ENCODE results near the gene EEF1AKMT3. TPM values are rescaled to one million over a fixed set of nuclear protein-coding genes. Genes with fewer than 3 reads are reported as not detected.

The EEF1AKMT3 gene
- total and polyA plus RNA-seq, 3 donors from 2014 or later, result 5.5 to 8.7 (median 8.4) TPM

GRCh38 chr12:57822392-57823130 is 50.1 kb downstream of the EEF1AKMT3 start:
- 80 to 82% methylated on average over 10 of the region's 10 CpGs for WGBS, 2 donors
- H3K27me3 ChIP-seq, result no peaks in the 10 kb centered on the region
- peaks cover 3% of the 10 kb centered on the region for H3K4me1 ChIP-seq
- no peaks in the 10 kb centered on the region for H3K36me3 ChIP-seq (ENCODE audit: low read depth, missing control alignments)
- no peaks in the 10 kb centered on the region for H3K9me3 ChIP-seq
- no peak overlapping the region for H3K4me3 ChIP-seq
- no peak for DNase-seq
- intact Hi-C loops (cut with DNase I; ENCODE audit: low total_unique reads), result no loop called here
- TF ChIP-seq POLR2A (IDR thresholded peaks at IDR 0.05), result no peak
- TF ChIP-seq CTCF (IDR thresholded peaks at IDR 0.05), result no peak
- no peak overlapping the region for H3K27ac ChIP-seq

GRCh38 chr12:57823131-57823907 is 50.9 kb downstream of the EEF1AKMT3 start:
- no peaks in the 10 kb centered on the region for H3K27me3 ChIP-seq
- no peak overlapping the region for H3K27ac ChIP-seq
- no peaks in the 10 kb centered on the region for H3K36me3 ChIP-seq (ENCODE audit: low read depth, missing control alignments)
- H3K4me3 ChIP-seq, result no peak overlapping the region
- no peak for DNase-seq
- H3K4me1 ChIP-seq, result no peaks in the 10 kb centered on the region
- intact Hi-C loops (cut with DNase I; ENCODE audit: low total_unique reads), result no loop called here
- WGBS, 2 donors, result 75 to 82% methylated on average over 16 to 17 of the region's 17 CpGs
- H3K9me3 ChIP-seq, result no peaks in the 10 kb centered on the region
- no peak for TF ChIP-seq POLR2A (IDR thresholded peaks at IDR 0.05)
- TF ChIP-seq CTCF (IDR thresholded peaks at IDR 0.05), result no peak

GRCh38 chr12:57823908-57824640 is 51.7 kb downstream of the EEF1AKMT3 start:
- Histone ChIP-seq H3K4me3 (no peak overlapping the region), H3K27me3 (no peaks in the 10 kb centered on the region), H3K27ac (no peak overlapping the region), H3K36me3 (ENCODE audit: low read depth, missing control alignments) (no peaks in the 10 kb centered on the region), H3K9me3 (no peaks in the 10 kb centered on the region), H3K4me1 (no peaks in the 10 kb centered on the region)
- intact Hi-C loops (cut with DNase I; ENCODE audit: low total_unique reads), result no loop called here
- TF ChIP-seq POLR2A (IDR thresholded peaks at IDR 0.05) (no peak), CTCF (IDR thresholded peaks at IDR 0.05) (no peak)
- WGBS, 2 donors, result 91 to 94% methylated on average over 12 to 18 of the region's 18 CpGs
- DNase-seq, result no peak

- intact Hi-C loops (cut with DNase I; ENCODE audit: low total_unique reads), result no loop called here
- Histone ChIP-seq H3K36me3 (ENCODE audit: low read depth, missing control alignments) (no peaks in the 10 kb centered on the region), H3K4me1 (peaks cover 8% of the 10 kb centered on the region), H3K4me3 (no peak overlapping the region), H3K27ac (no peak overlapping the region), H3K27me3 (no peaks in the 10 kb centered on the region), H3K9me3 (no peaks in the 10 kb centered on the region)
- no peak for DNase-seq
- TF ChIP-seq CTCF (IDR thresholded peaks at IDR 0.05) (no peak), POLR2A (IDR thresholded peaks at IDR 0.05) (no peak)
- WGBS, 2 donors, result 81 to 92% methylated on average over 2 of the region's 2 CpGs
Observed at GRCh38 chr12:57825451-57825850, 53.0 kb downstream of the EEF1AKMT3 start.

All from testis (tissue), 3 donors.